GM12878 (cell line): ENCODE data around the gene AFAP1L2. TPM values are rescaled to one million over a fixed set of nuclear protein-coding genes. Genes with fewer than 3 reads are reported as not detected.

ENCODE experiments used
- ATAC-seq: fragments of 200-7000 bp; cut with Tn5 transposase; 3 replicates; pipeline ENCODE4 v1.9.1; 2020; ENCODE audit warnings: mild to moderate bottlenecking, moderate library complexity
- BruUV-seq: library from RNA; stranded (reverse); fragments of 400-500 nt; replicated peaks from 2 replicates; lab custom pipeline; 2021; lab: Mats Ljungman, UMichigan
- CTCF ChIA-PET: fragments of 300-600 bp; sonication (Branson Sonifier 250); formaldehyde crosslinking; extraction: SDS; loops from one replicate; lab custom pipeline; 2021; ENCODE audit warnings: inconsistent platforms; lab: Yijun Ruan, JAX
- POLR2A ChIA-PET: fragments of 350-600 bp; formaldehyde crosslinking; extraction: SDS; loops from one replicate; lab custom pipeline; 2021; ENCODE audit warnings: inconsistent platforms; lab: Charles Lee
- RAD21 ChIA-PET: fragments of 300-600 bp; sonication (Branson Sonifier 250); formaldehyde crosslinking; loops from one replicate; lab custom pipeline; 2023; ENCODE audit warnings: antibody characterized with exemption; ENCODE audit not compliant: unreplicated experiment; lab: Charles Lee
- SMC1A ChIA-PET: fragments of 300-600 bp; sonication (Branson Sonifier 250); formaldehyde crosslinking; loops from one replicate; lab custom pipeline; 2023; ENCODE audit not compliant: unreplicated experiment, uncharacterized antibody; lab: Charles Lee
- DNase-seq: peaks from one replicate; pipeline ENCODE4 v3.0.0-alpha.2; 2011; ENCODE audit warnings: low read depth, low spot score
- FAIRE-seq: peaks from 3 replicates; lab custom pipeline; 2011; peaks lifted over from hg19 to GRCh38; lab: Jason Lieb, UNC
- H2AFZ ChIP-seq: 2 replicates; pipeline ENCODE4 v1.6.0; 2011; ENCODE audit warnings: low read depth, low read length, control low read depth; ENCODE audit not compliant: control insufficient read depth
- H3K27ac ChIP-seq: 2 replicates; pipeline ENCODE4 v1.5.1; 2011; ENCODE audit warnings: control low read depth; ENCODE audit not compliant: control insufficient read depth, insufficient read depth
- H3K27me3 ChIP-seq, 2 experiments: replicated peaks in 1 of 2; 2 replicates each; pipeline versions ENCODE4 v1.6.0 to v1.6.1; 2011; ENCODE audit warnings: low read length in 1 of 2; ENCODE audit not compliant: control insufficient read depth in 2 of 2, insufficient read depth in 2 of 2
- H3K36me3 ChIP-seq, 2 experiments: 2 replicates each; pipeline ENCODE4 v1.5.1; 2011; ENCODE audit warnings: low read length in 1 of 2; ENCODE audit not compliant: control insufficient read depth in 2 of 2, insufficient read depth in 2 of 2
- H3K4me1 ChIP-seq: 2 replicates; pipeline ENCODE4 v1.6.1; 2011; ENCODE audit warnings: mild to moderate bottlenecking, low read length, moderate library complexity, mixed read lengths; ENCODE audit not compliant: control insufficient read depth, insufficient read depth
- H3K4me2 ChIP-seq: 2 replicates; pipeline ENCODE4 v1.6.0; 2011; ENCODE audit warnings: control low read depth; ENCODE audit not compliant: control insufficient read depth, insufficient read depth
- H3K4me3 ChIP-seq: fragments of 200-600 bp; sonication (generic); 2 replicates; pipeline ENCODE4 v1.5.1; 2016
- H3K79me2 ChIP-seq: 2 replicates; pipeline ENCODE4 v1.6.0; 2011; ENCODE audit warnings: low read length; ENCODE audit not compliant: control insufficient read depth, insufficient read depth
- H3K9ac ChIP-seq: 2 replicates; pipeline ENCODE4 v1.8.0; 2011; ENCODE audit warnings: low read length, control low read depth, mixed read lengths; ENCODE audit not compliant: control insufficient read depth, insufficient read depth
- H3K9me3 ChIP-seq: replicated peaks from 3 replicates; pipeline ENCODE4 v1.5.1; 2011; ENCODE audit warnings: mild to moderate bottlenecking, low read length; ENCODE audit not compliant: control insufficient read depth, insufficient read depth
- H4K20me1 ChIP-seq: 2 replicates; pipeline ENCODE4 v1.6.0; 2011; ENCODE audit not compliant: control insufficient read depth, insufficient read depth
- CBX3 ChIP-seq: fragments of 200-600 bp; sonication (generic); IDR thresholded peaks from 2 replicates; pipeline ENCODE4 v1.6.1; 2016; ENCODE audit warnings: low read depth, borderline replicate concordance
- ETV6 ChIP-seq, 2 experiments: fragments of 450-650 bp in 1 of 2; IDR thresholded peaks in 1 of 2; conservative IDR thresholded peaks in 1 of 2; 2 replicates each; pipeline ENCODE4 v1.6.1; 2014; ENCODE audit warnings: antibody characterized with exemption in 1 of 2, borderline replicate concordance in 1 of 2, low read depth in 1 of 2, mild to moderate bottlenecking in 1 of 2, moderate library complexity in 1 of 2
- FOXK2 ChIP-seq: fragments of 450-650 bp; IDR thresholded peaks from 2 replicates; pipeline ENCODE4 v1.6.1; 2017; ENCODE audit warnings: mild to moderate bottlenecking, moderate library complexity
- MYB ChIP-seq: fragments of 150-350 bp; IDR thresholded peaks from 2 replicates; pipeline ENCODE4 v1.6.1; 2014; ENCODE audit warnings: mild to moderate bottlenecking, low read depth, low read length, borderline replicate concordance
- NFYA ChIP-seq: IDR thresholded peaks from 2 replicates; pipeline ENCODE4 v1.6.1; 2011; ENCODE audit warnings: low read depth, mild to moderate bottlenecking, low read length, improper control_type of control experiment, borderline replicate concordance
- PAX5 ChIP-seq: IDR thresholded peaks from 2 replicates; pipeline ENCODE4 v1.6.1; 2011; ENCODE audit warnings: low read depth, low read length, borderline replicate concordance
- SP1 ChIP-seq: IDR thresholded peaks from one replicate; pipeline ENCODE4 v1.6.1; 2011; ENCODE audit warnings: low read depth, low read length
- ZNF207 ChIP-seq: fragments of 450-650 bp; IDR thresholded peaks from 2 replicates; pipeline ENCODE4 v1.6.1; 2014; ENCODE audit warnings: antibody characterized with exemption, mild to moderate bottlenecking, borderline replicate concordance
- ZNF217 ChIP-seq: fragments of 450-650 bp; IDR thresholded peaks from 2 replicates; pipeline ENCODE4 v1.6.1; 2017; ENCODE audit warnings: antibody characterized with exemption, mild to moderate bottlenecking
- WGBS: methylation state at CpG from one replicate; pipeline ENCODE4 v1.1.6; 2016; ENCODE audit warnings: low lambda C conversion rate; ENCODE audit not compliant: insufficient replicate concordance, insufficient coverage; ENCODE audit errors: missing lambda C conversion rate; 5-methylcytosine and 5-hydroxymethylcytosine counted together
- in situ Hi-C: fragments of 300-500 bp; cut with MboI; formaldehyde crosslinking; loops from 9 replicates; pipeline ENCODE4 v1.14.3; 2018; ENCODE audit warnings: mixed read lengths
- intact Hi-C: fragments of 100-400 bp; cut with micrococcal nuclease; formaldehyde crosslinking; loops from one replicate; pipeline ENCODE4 v1.14.2; 2022; ENCODE audit not compliant: unreplicated experiment
- polyA plus RNA-seq, 11 experiments: library from polyadenylated mRNA; depleted of rRNA in 4 of 11; unstranded in 6 of 11; stranded (reverse) in 5 of 11; fragments of >200 nt; fragmentation: Nextera tagmentation in 4 of 11; fragmentation: Illumina TruSeq in 1 of 11; extraction: Ambion mirVana in 4 of 11; extraction: Trizol in 1 of 11; gene quantifications; 1 replicate in 1 of 11; 2 replicates in 10 of 11; pipeline versions ENCODE4 v1.2.1 to v1.2.3, GENCODE V29; 2011 to 2016; ENCODE audit warnings: inconsistent platforms in 2 of 11, missing spikeins in 2 of 11, low read depth in 1 of 11
- total RNA-seq, 4 experiments: library from RNA; depleted of rRNA in 3 of 4; stranded (reverse); fragments of >200 nt in 3 of 4; fragmentation: Illumina TruSeq in 1 of 4; extraction: Trizol in 1 of 4; gene quantifications; 2 replicates each; pipeline versions ENCODE4 v1.2.1 to v1.2.3, GENCODE V29; 2013 to 2021
- TF ChIP-seq, protein P1 (sequence below): fragments of 450-650 bp; IDR thresholded peaks from 2 replicates; pipeline ENCODE4 v1.6.1; 2017; ENCODE audit warnings: mild to moderate bottlenecking, low read depth, inconsistent platforms; ENCODE audit not compliant: poor library complexity, severe bottlenecking
- TF ChIP-seq, protein P2 (sequence below): fragments of 450-650 bp; formaldehyde crosslinking; IDR thresholded peaks from 2 replicates; pipeline ENCODE4 v1.4.0; 2020; ENCODE audit warnings: mild to moderate bottlenecking, moderate library complexity

Gene AFAP1L2
- total and polyA plus RNA-seq, 10 of the 15 experiments (the other 5 are each of a cell fraction or from before 2014, with no cell fraction given) = 0.03 to 4.0 (median 0.34) TPM

DNA sequence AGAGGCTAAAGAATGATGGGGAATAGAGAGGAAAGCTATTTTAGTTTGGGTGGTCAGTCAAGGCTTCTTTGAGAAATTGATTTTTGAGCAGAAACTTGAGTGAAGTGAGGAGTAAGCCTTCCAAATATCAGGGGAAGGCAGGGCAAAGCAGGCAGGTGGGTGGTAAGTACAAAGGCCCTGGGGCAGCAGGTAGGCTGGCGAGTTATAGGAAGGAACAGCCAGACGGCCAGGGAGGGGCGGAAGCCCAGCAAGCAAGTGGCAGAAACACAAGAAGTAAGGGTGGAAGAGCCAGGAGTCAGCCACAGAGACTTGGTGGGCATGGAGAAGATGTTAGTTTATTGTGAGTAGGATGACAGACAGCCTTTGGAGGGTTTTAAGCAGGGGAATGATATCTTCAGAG lies 130.4 kb downstream of the AFAP1L2 start:
- no peak overlapping the region for H2AFZ ChIP-seq
- ATAC-seq = no peak
- ChIA-PET RAD21 (no interaction called here), POLR2A (no interaction called here), CTCF (no interaction called here), SMC1A (no interaction called here)
- no peak overlapping the region for H3K4me3 ChIP-seq
- peaks cover 0 to 4% of the 10 kb centered on the region in 2 experiments for H3K27me3 ChIP-seq
- H3K36me3 ChIP-seq = no peaks in the 10 kb centered on the region
- BruUV-seq = no TSS peak
- in situ Hi-C loops = no loop called here
- H3K79me2 ChIP-seq = no peaks in the 10 kb centered on the region
- no peaks in the 10 kb centered on the region for H3K9me3 ChIP-seq
- WGBS = 36% methylated on average over 3 of the region's 3 CpGs
- no peak overlapping the region for H3K27ac ChIP-seq
- H3K4me2 ChIP-seq = no peak overlapping the region
- no peak for FAIRE-seq
- H3K4me1 ChIP-seq = no peaks in the 10 kb centered on the region
- H4K20me1 ChIP-seq = no peaks in the 10 kb centered on the region
- intact Hi-C loops = no loop called here
- no peak for DNase-seq
- TF ChIP-seq MYB = no peak
- TF ChIP-seq, protein P1, sequence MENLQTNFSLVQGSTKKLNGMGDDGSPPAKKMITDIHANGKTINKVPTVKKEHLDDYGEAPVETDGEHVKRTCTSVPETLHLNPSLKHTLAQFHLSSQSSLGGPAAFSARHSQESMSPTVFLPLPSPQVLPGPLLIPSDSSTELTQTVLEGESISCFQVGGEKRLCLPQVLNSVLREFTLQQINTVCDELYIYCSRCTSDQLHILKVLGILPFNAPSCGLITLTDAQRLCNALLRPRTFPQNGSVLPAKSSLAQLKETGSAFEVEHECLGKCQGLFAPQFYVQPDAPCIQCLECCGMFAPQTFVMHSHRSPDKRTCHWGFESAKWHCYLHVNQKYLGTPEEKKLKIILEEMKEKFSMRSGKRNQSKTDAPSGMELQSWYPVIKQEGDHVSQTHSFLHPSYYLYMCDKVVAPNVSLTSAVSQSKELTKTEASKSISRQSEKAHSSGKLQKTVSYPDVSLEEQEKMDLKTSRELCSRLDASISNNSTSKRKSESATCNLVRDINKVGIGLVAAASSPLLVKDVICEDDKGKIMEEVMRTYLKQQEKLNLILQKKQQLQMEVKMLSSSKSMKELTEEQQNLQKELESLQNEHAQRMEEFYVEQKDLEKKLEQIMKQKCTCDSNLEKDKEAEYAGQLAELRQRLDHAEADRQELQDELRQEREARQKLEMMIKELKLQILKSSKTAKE = no peak
- TF ChIP-seq PAX5 = no peak
- TF ChIP-seq SP1 = no peak
- TF ChIP-seq ZNF207 = no peak
- TF ChIP-seq ETV6 (conservative IDR thresholded peaks at IDR 0.05 in 1 of 2, IDR thresholded peaks at IDR 0.05 in 1 of 2; ENCODE audit: borderline replicate concordance in 1 of 2, low read depth in 1 of 2) = no peak
- TF ChIP-seq FOXK2 = no peak
- no peak for TF ChIP-seq ZNF217
- TF ChIP-seq NFYA = no peak
- no peak for TF ChIP-seq CBX3
- TF ChIP-seq, protein P2, sequence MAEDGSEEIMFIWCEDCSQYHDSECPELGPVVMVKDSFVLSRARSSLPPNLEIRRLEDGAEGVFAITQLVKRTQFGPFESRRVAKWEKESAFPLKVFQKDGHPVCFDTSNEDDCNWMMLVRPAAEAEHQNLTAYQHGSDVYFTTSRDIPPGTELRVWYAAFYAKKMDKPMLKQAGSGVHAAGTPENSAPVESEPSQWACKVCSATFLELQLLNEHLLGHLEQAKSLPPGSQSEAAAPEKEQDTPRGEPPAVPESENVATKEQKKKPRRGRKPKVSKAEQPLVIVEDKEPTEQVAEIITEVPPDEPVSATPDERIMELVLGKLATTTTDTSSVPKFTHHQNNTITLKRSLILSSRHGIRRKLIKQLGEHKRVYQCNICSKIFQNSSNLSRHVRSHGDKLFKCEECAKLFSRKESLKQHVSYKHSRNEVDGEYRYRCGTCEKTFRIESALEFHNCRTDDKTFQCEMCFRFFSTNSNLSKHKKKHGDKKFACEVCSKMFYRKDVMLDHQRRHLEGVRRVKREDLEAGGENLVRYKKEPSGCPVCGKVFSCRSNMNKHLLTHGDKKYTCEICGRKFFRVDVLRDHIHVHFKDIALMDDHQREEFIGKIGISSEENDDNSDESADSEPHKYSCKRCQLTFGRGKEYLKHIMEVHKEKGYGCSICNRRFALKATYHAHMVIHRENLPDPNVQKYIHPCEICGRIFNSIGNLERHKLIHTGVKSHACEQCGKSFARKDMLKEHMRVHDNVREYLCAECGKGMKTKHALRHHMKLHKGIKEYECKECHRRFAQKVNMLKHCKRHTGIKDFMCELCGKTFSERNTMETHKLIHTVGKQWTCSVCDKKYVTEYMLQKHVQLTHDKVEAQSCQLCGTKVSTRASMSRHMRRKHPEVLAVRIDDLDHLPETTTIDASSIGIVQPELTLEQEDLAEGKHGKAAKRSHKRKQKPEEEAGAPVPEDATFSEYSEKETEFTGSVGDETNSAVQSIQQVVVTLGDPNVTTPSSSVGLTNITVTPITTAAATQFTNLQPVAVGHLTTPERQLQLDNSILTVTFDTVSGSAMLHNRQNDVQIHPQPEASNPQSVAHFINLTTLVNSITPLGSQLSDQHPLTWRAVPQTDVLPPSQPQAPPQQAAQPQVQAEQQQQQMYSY (CRISPR knock-in tag) = no peak
- H3K9ac ChIP-seq = no peak overlapping the region
